ENCODE data around the gene BNIPL. TPM values are rescaled to one million over a fixed set of nuclear protein-coding genes. Genes with fewer than 3 reads are reported as not detected.

The BNIPL gene
- total RNA-seq, 2 experiments from 2014 or later, result 1.1 to 1.3 TPM

DNA sequence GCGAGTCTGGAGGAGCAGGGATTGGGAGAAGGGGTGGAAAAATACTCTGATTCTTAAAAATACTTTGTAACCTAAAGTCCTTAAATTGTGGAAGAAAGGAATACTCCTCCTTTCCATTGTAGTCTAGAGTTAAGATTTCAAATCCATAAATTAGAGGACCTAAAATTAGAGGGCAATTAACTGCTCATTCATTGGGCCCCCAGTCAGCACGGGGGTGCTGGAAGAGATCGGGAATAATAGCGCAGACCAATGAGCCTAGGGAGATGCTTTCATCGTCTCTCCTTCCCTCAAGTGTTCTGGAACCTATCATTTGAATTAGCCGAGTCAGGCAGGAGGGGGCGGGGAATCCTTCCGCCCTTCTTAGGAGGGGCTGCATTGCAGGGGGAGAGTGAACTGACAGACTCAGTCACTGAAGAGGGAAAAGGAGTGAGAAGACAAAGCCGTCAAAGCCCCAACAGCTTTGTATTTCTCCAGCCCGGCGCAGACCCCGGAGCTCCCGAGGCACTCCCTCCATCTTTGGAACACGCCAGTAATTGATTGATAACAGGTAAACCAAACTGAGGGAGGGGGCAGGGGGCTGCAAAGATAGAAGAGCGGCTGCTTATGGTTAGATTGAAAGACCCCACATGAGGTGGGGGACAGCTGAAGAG is 23.7 kb downstream of the BNIPL start, which contains the start of gene MLLT11:
MLLT11 (plus strand) TSS at position 391 of the 650 bp plus-strand sequence. CDS start 6,828 bp downstream, outside the sequence.
- CTCF ChIA-PET, result interaction anchor here (0.6 to 1.8 kb wide), 9 partner anchors 10 to 95 kb away, joined by 3 to 9 read pairs (median 4); partner anchors contain the start of gene C1orf56
- H3K27me3 Mint-ChIP-seq (ENCODE audit: low read depth), result no peaks in the 10 kb centered on the region
- peaks cover 45% of the 10 kb centered on the region for H3K4me1 Mint-ChIP-seq (ENCODE audit: low read depth)
- intact Hi-C loops (cut with micrococcal nuclease), result no loop called here
- peak within 1 kb of the TSS; percentile 86 for H3K4me3 Mint-ChIP-seq
- no peaks in the 10 kb centered on the region for H3K9me3 Mint-ChIP-seq
- peaks cover 40% of the 10 kb centered on the region for H3K36me3 Mint-ChIP-seq (ENCODE audit: low read depth)
- DNase-seq, result peak; percentile 49
- peak within 1 kb of the TSS; percentile 98 for H3K27ac Mint-ChIP-seq

DNA sequence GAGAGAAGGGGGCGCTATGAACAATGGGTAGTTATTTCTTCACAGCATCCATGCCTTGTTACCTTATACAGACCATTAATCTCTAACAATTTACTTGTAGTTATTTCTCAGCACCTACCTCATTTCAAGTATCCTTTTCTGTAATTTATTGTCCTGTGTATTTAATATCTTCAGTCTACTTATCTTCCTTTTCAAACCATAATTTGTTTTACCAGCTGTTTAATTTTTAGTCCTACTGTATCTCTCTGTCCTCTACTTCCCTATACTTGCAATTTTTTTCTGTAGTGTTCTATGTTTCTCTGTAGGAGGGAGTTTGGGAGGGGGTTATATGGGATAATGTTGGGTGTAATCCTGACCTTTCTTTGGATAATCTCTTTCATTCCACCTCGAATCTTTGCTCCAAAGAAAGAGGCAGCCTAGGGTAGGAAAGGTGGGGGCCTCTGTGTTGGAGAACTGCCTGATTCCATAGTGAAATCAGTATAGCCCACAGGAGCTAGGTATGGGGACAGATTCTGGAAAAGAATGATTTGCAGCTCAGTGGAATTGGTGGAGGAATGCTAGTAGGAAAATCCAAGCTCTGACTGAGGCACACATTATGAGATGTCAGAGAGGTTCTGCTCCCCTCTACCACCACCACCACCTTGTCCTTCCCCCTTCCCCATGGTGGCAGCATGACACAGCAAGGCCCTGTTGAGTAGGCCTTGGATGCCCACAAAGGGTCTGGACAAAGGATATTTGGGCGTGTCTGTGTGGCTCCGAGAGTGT is 24.5 kb downstream of the BNIPL start:
- Mint-ChIP-seq H3K27ac (peak overlapping the region; percentile 98), H3K4me1 (ENCODE audit: low read depth) (peaks cover 38% of the 10 kb centered on the region), H3K27me3 (ENCODE audit: low read depth) (no peaks in the 10 kb centered on the region), H3K4me3 (peak overlapping the region; percentile 86), H3K9me3 (no peaks in the 10 kb centered on the region), H3K36me3 (ENCODE audit: low read depth) (peaks cover 34% of the 10 kb centered on the region)
- intact Hi-C loops (cut with micrococcal nuclease), result no loop called here
- no peak for DNase-seq
- CTCF ChIA-PET, result interaction anchor here (0.5 to 1.8 kb wide), 8 partner anchors 9 to 575 kb away, joined by 3 to 9 read pairs (median 4); partner anchors contain the start of gene GABPB2

DNA sequence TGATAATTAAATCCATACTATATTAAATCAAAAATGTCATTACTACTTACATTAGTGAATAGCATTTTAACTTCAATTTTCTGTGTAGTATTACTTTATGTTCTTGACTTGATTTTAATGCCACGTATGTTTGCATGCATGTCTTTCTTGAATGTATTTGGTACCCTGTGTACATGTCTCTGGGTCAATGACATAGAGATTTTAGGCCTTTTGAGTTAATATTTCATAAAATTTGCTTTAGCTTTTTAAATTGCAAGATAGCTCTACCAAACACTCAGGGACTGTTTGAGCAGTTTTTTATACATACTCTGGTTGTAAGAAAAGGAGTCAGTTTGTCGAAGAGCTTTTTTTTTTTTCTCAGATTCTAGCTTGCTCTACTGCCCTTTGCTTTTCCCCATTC is 25.3 kb downstream of the BNIPL start:
- Mint-ChIP-seq H3K4me1 (ENCODE audit: low read depth) (peaks cover 29% of the 10 kb centered on the region), H3K36me3 (ENCODE audit: low read depth) (peaks cover 25% of the 10 kb centered on the region), H3K27me3 (ENCODE audit: low read depth) (no peaks in the 10 kb centered on the region), H3K4me3 (no peak overlapping the region), H3K27ac (no peak overlapping the region), H3K9me3 (no peaks in the 10 kb centered on the region)
- intact Hi-C loops (cut with micrococcal nuclease), result no loop called here
- CTCF ChIA-PET, result interaction anchor here (0.6 to 1.8 kb wide), 9 partner anchors 8 to 273 kb away, joined by 3 to 9 read pairs (median 3); partner anchors contain the start of genes C1orf56 and GABPB2
- DNase-seq, result no peak

DNA sequence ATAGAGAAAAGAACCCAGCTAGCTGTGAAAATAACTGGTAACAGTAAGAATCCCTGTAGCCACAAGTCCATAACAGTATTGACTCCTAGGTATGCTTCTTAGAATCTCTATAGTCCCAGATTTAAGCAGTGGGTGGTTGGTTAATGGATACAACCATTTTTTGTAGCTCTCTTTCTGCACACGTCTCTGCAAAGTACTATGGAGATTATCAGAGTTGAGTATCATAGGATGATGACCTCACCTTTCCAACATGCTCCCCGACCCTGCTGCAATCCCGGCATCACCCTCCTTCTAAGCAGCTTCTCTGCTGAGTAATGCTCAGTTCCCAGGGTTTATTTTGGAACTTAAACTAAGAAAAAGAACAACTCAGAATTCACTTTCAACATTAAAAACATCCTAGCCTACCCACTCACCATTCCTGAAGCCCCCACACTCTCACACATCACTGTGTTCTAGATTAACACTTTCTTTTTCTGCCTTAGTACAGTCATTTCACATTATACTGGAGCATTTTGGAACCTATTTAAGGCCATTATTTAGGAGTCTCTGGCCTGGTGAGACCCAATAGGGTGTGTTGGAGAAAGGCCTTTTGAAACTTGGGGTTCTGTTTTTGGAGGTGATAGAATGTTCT is 26.5 kb downstream of the BNIPL start:
- Mint-ChIP-seq H3K36me3 (ENCODE audit: low read depth) (peaks cover 14% of the 10 kb centered on the region), H3K4me1 (ENCODE audit: low read depth) (peaks cover 25% of the 10 kb centered on the region), H3K4me3 (no peak overlapping the region), H3K27me3 (ENCODE audit: low read depth) (no peaks in the 10 kb centered on the region), H3K9me3 (no peaks in the 10 kb centered on the region), H3K27ac (peak overlapping the region; percentile 9)
- intact Hi-C loops (cut with micrococcal nuclease), result no loop called here
- CTCF ChIA-PET, result interaction anchor here (0.6 to 1.8 kb wide), 9 partner anchors 9 to 94 kb away, joined by 3 to 5 read pairs (median 4); partner anchors contain the start of genes C1orf56 and TNFAIP8L2
- no peak for DNase-seq

DNA sequence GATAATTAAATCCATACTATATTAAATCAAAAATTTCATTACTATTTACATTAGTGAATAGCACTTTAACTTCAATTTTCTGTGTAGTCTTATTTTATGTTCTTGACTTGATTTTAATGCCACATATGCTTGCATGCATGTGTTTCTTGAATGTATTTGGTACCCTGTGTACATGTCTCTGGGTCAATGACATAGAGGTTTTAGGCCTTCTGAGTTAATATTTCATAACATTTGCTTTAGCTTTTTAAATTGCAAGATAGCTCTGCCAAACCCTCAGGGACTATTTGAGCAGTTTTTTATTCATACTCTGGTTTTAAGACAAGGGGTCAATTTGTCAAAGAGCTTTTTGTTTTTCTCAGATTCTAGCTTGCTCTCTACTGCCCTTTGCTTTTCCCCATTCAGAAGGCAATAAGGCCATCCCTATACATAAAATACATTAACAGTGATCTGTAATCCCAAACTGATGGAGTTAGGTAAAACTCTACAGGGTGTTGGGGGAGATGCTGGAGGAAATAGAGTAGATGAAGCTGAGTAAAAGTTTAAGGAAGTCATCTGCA is 28.8 kb downstream of the BNIPL start:
- Mint-ChIP-seq H3K27me3 (ENCODE audit: low read depth) (no peaks in the 10 kb centered on the region), H3K36me3 (ENCODE audit: low read depth) (peaks cover 3% of the 10 kb centered on the region), H3K27ac (no peak overlapping the region), H3K4me3 (no peak overlapping the region), H3K4me1 (ENCODE audit: low read depth) (peaks cover 33% of the 10 kb centered on the region), H3K9me3 (no peaks in the 10 kb centered on the region)
- no peak for DNase-seq
- intact Hi-C loops (cut with micrococcal nuclease), result no loop called here
- CTCF ChIA-PET, result interaction anchor here (0.6 to 1.2 kb wide), 5 partner anchors 12 to 446 kb away, joined by 3 to 4 read pairs (median 3); no protein-coding TSS in a partner anchor

DNA sequence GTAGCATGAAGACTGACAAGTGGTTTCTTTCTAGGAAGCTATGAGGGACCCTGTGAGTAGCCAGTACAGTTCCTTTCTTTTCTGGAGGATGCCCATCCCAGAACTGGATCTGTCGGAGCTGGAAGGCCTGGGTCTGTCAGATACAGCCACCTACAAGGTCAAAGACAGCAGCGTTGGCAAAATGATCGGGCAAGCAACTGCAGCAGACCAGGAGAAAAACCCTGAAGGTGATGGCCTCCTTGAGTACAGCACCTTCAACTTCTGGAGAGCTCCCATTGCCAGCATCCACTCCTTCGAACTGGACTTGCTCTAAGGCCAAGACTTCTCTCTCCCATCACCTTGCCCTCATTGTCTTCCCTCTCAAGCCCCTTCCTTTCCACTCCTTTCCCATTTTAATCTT is 30.8 kb downstream of the BNIPL start:
- Mint-ChIP-seq H3K9me3 (no peaks in the 10 kb centered on the region), H3K4me1 (ENCODE audit: low read depth) (peaks cover 23% of the 10 kb centered on the region), H3K27ac (no peak overlapping the region), H3K4me3 (no peak overlapping the region), H3K36me3 (ENCODE audit: low read depth) (peaks cover 9% of the 10 kb centered on the region), H3K27me3 (ENCODE audit: low read depth) (no peaks in the 10 kb centered on the region)
- CTCF ChIA-PET, result interaction anchor here (0.5 kb wide), 1 partner anchor 18 kb away, joined by 3 read pairs; no protein-coding TSS in a partner anchor
- intact Hi-C loops (cut with micrococcal nuclease), result no loop called here
- no peak for DNase-seq

DNA sequence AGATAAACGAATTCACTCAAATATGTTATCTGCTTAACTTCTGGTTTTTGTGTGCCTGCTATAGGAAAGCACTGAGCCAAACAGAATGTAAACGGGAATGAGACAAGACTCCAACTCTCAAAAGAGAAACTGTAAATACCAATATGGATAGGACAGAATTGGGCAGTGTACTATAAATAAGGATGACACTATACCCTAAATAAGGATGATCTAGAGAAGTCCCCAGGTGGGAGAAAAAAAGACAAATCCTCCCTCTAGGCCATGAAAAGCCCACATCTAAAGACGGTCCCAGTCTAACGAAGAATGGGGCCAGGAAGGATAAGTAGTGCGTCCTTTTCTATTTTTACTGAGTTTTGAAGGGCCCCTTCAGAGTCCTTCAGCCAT is 32.7 kb downstream of the BNIPL start:
- Mint-ChIP-seq H3K4me1 (ENCODE audit: low read depth) (peaks cover 26% of the 10 kb centered on the region), H3K27ac (peak overlapping the region; percentile 100), H3K36me3 (ENCODE audit: low read depth) (peaks cover 12% of the 10 kb centered on the region), H3K9me3 (no peaks in the 10 kb centered on the region), H3K27me3 (ENCODE audit: low read depth) (no peaks in the 10 kb centered on the region), H3K4me3 (peak overlapping the region; percentile 99)
- DNase-seq, result no peak
- CTCF ChIA-PET, result interaction anchor here (1.4 kb wide), 1 partner anchor 23 kb away, joined by 3 read pairs; no protein-coding TSS in a partner anchor
- intact Hi-C loops (cut with micrococcal nuclease), result no loop called here

DNA sequence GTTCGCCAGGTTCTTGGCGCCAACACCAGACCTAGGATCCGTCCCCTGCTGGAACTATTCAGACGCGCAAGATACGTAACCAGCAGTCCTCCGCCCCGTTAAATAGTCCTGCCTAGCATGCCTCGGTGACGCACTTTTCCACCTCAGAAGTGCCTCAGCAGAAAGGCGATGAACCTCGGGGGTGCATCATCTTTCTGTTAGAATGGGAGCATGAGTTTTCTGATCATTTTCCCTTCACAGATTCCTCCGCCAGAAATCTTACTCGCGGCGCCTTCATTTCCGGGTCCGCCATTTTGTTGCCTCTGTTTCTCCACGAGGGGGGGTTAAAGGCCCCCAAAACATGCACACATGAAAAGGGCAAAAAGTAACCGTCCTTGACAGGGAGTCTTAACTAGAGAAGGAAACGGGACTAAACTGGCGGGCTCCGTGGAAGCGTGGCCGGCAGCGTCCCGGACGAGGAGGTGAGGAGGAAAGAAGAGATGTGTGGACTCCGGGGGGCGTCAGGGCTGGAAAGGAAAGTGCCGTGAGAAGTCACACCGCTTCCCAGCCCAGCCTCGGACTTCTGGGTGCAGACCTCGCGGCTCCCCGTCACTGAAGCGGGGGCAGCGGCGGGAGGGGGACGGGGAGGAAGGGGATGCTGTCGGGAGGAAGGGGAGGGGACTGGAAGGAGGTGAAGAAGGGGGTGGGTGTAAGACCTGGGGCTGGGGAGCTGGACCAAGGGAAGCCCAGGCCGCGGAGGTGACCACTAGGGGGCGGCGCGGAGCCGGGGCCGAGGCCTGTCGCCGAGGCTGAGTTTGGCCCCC is 34.3 kb downstream of the BNIPL start, which contains the start of gene GABPB2:
GABPB2 (plus strand) TSS at position 288 of the 803 bp plus-strand sequence. CDS start 17,429 bp downstream, outside the sequence.
- Mint-ChIP-seq H3K4me1 (ENCODE audit: low read depth) (peaks cover 26% of the 10 kb centered on the region), H3K27ac (peak within 1 kb of the TSS; percentile 100), H3K4me3 (peak within 1 kb of the TSS; percentile 99), H3K27me3 (ENCODE audit: low read depth) (no peaks in the 10 kb centered on the region), H3K36me3 (ENCODE audit: low read depth) (peaks cover 14% of the 10 kb centered on the region), H3K9me3 (no peaks in the 10 kb centered on the region)
- DNase-seq, result peak; percentile 92
- intact Hi-C loops (cut with micrococcal nuclease), result loop anchor here (1.0 to 2.0 kb wide), 7 partner anchors 11 to 256 kb away; partner anchors contain the start of genes CDC42SE1, PI4KB, PRUNE1 and TNFAIP8L2
- CTCF ChIA-PET, result interaction anchor here (0.8 to 1.5 kb wide), 8 partner anchors 9 to 211 kb away, joined by 3 to 5 read pairs (median 3); partner anchors contain the start of gene ZNF687

DNA sequence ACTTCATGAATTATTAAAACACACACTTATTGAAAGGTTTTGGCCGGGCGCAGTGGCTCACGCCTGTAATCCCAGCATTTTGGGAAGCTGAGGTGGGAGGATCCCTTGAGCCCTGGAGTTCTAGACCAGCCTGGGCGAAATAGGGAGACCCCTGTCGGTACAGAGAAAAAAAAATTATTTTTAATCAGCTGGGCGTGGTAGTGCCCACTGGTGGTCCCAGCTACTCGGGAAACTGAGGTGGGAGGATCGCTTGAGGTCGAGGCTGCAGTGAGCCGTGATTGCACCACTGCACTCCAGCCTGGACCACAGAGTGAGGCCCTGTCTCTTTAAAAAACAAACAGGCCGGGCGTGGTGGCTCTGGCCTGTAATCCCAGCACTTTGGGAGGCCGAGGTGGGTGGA is 35.8 kb downstream of the BNIPL start:
- DNase-seq, result no peak
- CTCF ChIA-PET, result interaction anchor here (0.8 to 1.6 kb wide), 8 partner anchors 12 to 84 kb away, joined by 3 to 7 read pairs (median 4); partner anchors contain the start of genes C1orf56, MINDY1, MLLT11 and TNFAIP8L2
- Mint-ChIP-seq H3K27ac (no peak overlapping the region), H3K4me1 (ENCODE audit: low read depth) (peaks cover 26% of the 10 kb centered on the region), H3K4me3 (peak overlapping the region; percentile 99), H3K27me3 (ENCODE audit: low read depth) (no peaks in the 10 kb centered on the region), H3K9me3 (no peaks in the 10 kb centered on the region), H3K36me3 (ENCODE audit: low read depth) (peaks cover 14% of the 10 kb centered on the region)
- intact Hi-C loops (cut with micrococcal nuclease), result no loop called here

DNA sequence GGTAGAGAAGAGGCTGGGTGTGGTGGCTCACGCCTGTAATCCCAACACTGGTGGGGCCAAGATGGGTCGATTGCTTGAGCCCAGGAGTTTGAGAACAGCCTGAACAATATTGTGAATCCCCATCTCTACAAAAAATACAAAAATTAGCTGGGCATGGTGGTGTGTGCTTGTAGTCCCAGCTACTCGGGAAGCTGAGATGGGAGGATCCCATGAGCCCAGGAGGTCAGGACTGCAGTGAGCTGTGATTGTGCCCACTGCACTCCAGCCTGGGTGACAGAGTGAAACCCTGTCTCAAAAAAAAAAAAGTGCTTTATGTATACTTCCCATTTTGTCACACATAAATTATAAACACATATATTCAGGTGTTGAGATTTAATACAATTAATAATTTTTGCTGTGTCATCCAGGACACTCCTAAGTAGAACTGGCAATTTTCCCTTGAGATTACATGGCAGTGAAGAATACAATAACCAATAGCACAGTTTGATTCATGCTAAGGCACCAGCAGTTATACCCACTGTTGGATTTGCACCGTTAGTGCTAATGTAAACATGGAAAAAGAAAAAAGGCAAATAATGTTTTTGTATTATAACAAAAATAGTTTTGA is 49.7 kb downstream of the BNIPL start:
- Mint-ChIP-seq H3K9me3 (no peaks in the 10 kb centered on the region), H3K4me1 (ENCODE audit: low read depth) (no peaks in the 10 kb centered on the region), H3K36me3 (ENCODE audit: low read depth) (peaks cover 4% of the 10 kb centered on the region), H3K27ac (no peak overlapping the region), H3K4me3 (no peak overlapping the region), H3K27me3 (ENCODE audit: low read depth) (no peaks in the 10 kb centered on the region)
- CTCF ChIA-PET, result interaction anchor here (0.7 to 3.9 kb wide), 3 partner anchors 14 to 27 kb away, joined by 3 to 16 read pairs (median 3); no protein-coding TSS in a partner anchor
- no peak for DNase-seq
- intact Hi-C loops (cut with micrococcal nuclease), result no loop called here
